H9 (cell line): ENCODE results near the gene EVL. TPM values are rescaled to one million over a fixed set of nuclear protein-coding genes. Genes with fewer than 3 reads are reported as not detected.

ENCODE experiments used
- DNase-seq: peaks from one replicate; pipeline ENCODE4 v3.0.0-alpha.2; 2017
- H2AFZ ChIP-seq: one replicate; pipeline ENCODE4 v1.6.1; 2013; ENCODE audit warnings: mild to moderate bottlenecking, low read length, control low read depth, moderate library complexity
- H2AK5ac ChIP-seq: 2 replicates; pipeline ENCODE4 v1.6.1; 2013; ENCODE audit warnings: low read length, control low read depth, mixed read lengths; ENCODE audit not compliant: insufficient read length
- H2BK120ac ChIP-seq: one replicate; pipeline ENCODE4 v1.6.1; 2013; ENCODE audit warnings: low read depth, mild to moderate bottlenecking, low read length, control low read depth, inconsistent platforms; ENCODE audit not compliant: poor library complexity, severe bottlenecking
- H2BK12ac ChIP-seq: 2 replicates; pipeline ENCODE4 v1.6.1; 2013; ENCODE audit warnings: low read length, control low read depth, mixed read lengths, low read depth; ENCODE audit not compliant: insufficient read length
- H2BK15ac ChIP-seq: 2 replicates; pipeline ENCODE4 v1.6.1; 2013; ENCODE audit warnings: low read depth, low read length, control low read depth
- H2BK20ac ChIP-seq: one replicate; pipeline ENCODE4 v1.6.1; 2013; ENCODE audit warnings: low read depth, mild to moderate bottlenecking, low read length, control low read depth, inconsistent platforms; ENCODE audit not compliant: poor library complexity, severe bottlenecking
- H2BK5ac ChIP-seq: 2 replicates; pipeline ENCODE4 v1.6.1; 2013; ENCODE audit warnings: low read length, control low read depth, mixed read lengths; ENCODE audit not compliant: insufficient read length
- H3K14ac ChIP-seq: 2 replicates; pipeline ENCODE4 v1.6.1; 2013; ENCODE audit warnings: low read length, control low read depth; ENCODE audit not compliant: insufficient read depth
- H3K18ac ChIP-seq: 2 replicates; pipeline ENCODE4 v1.6.1; 2013; ENCODE audit warnings: low read depth, mild to moderate bottlenecking, mixed read lengths, low read length, control low read depth; ENCODE audit not compliant: insufficient read length
- H3K23ac ChIP-seq: 2 replicates; pipeline ENCODE4 v1.6.1; 2013; ENCODE audit warnings: low read length, control low read depth, mixed read lengths, low read depth; ENCODE audit not compliant: insufficient read length
- H3K23me2 ChIP-seq: 2 replicates; pipeline ENCODE4 v1.6.1; 2013; ENCODE audit warnings: low read depth, mild to moderate bottlenecking, mixed read lengths, low read length, control low read depth; ENCODE audit not compliant: insufficient read length, poor library complexity, severe bottlenecking
- H3K27ac ChIP-seq: 2 replicates; pipeline ENCODE4 v1.5.1; 2013; ENCODE audit warnings: low read length, control low read depth, mixed read lengths, low read depth; ENCODE audit not compliant: insufficient read length
- H3K27me3 ChIP-seq: 2 replicates; pipeline ENCODE4 v1.6.1; 2013; ENCODE audit warnings: low read length, control low read depth, inconsistent platforms; ENCODE audit not compliant: insufficient read depth
- H3K4ac ChIP-seq: 2 replicates; pipeline ENCODE4 v1.6.1; 2013; ENCODE audit warnings: low read depth, mild to moderate bottlenecking, control low read depth, inconsistent platforms, low read length, moderate library complexity
- H3K4me1 ChIP-seq: 2 replicates; pipeline ENCODE4 v1.6.1; 2013; ENCODE audit warnings: low read length, control low read depth, inconsistent platforms; ENCODE audit not compliant: insufficient read depth
- H3K4me2 ChIP-seq: 2 replicates; pipeline ENCODE4 v1.6.1; 2013; ENCODE audit warnings: low read length, control low read depth, mixed read lengths; ENCODE audit not compliant: insufficient read length, insufficient read depth
- H3K56ac ChIP-seq: 2 replicates; pipeline ENCODE4 v1.6.1; 2013; ENCODE audit warnings: low read depth, mild to moderate bottlenecking, mixed read lengths, low read length, control low read depth; ENCODE audit not compliant: insufficient read length
- H3K79me1 ChIP-seq: 2 replicates; pipeline ENCODE4 v1.6.1; 2013; ENCODE audit warnings: low read depth, mild to moderate bottlenecking, moderate library complexity, low read length, control low read depth, inconsistent platforms; ENCODE audit not compliant: insufficient read depth, poor library complexity, severe bottlenecking
- H3K79me2 ChIP-seq: 2 replicates; pipeline ENCODE4 v1.6.1; 2013; ENCODE audit warnings: low read length, control low read depth, inconsistent platforms; ENCODE audit not compliant: insufficient read depth
- H3K9ac ChIP-seq: 2 replicates; pipeline ENCODE4 v1.6.1; 2013; ENCODE audit warnings: low read length, control low read depth, mixed read lengths; ENCODE audit not compliant: insufficient read length; ENCODE audit errors: extremely low read depth
- H3K9me3 ChIP-seq: one replicate; pipeline ENCODE4 v1.6.1; 2013; ENCODE audit warnings: low read depth, low read length, inconsistent platforms; ENCODE audit not compliant: control insufficient read depth
- H3T11ph ChIP-seq: one replicate; pipeline ENCODE4 v1.6.1; 2013; ENCODE audit warnings: mild to moderate bottlenecking, low read length, control low read depth, inconsistent platforms
- H4K20me1 ChIP-seq: one replicate; pipeline ENCODE4 v1.6.1; 2013; ENCODE audit not compliant: control insufficient read depth, insufficient read length, insufficient read depth
- H4K5ac ChIP-seq: 2 replicates; pipeline ENCODE4 v1.6.1; 2013; ENCODE audit warnings: low read depth, mild to moderate bottlenecking, mixed read lengths, low read length, control low read depth; ENCODE audit not compliant: insufficient read length
- H4K8ac ChIP-seq: replicated peaks from 2 replicates; pipeline ENCODE4 v1.6.1; 2013; ENCODE audit warnings: low read length, control low read depth, mixed read lengths, low read depth; ENCODE audit not compliant: insufficient read length
- H4K91ac ChIP-seq: 2 replicates; pipeline ENCODE4 v1.6.1; 2013; ENCODE audit warnings: low read depth, mild to moderate bottlenecking, moderate library complexity, mixed read lengths, low read length, control low read depth; ENCODE audit not compliant: insufficient read length
- H3K27ac Mint-ChIP-seq, 3 experiments: 2 replicates in 2 of 3; 3 replicates in 1 of 3; pipeline ENCODE4 v1.8.0; 2020 to 2021; ENCODE audit warnings: mixed read lengths in 3 of 3, mild to moderate bottlenecking in 1 of 3, moderate library complexity in 1 of 3
- H3K27me3 Mint-ChIP-seq: 2 replicates; pipeline ENCODE4 v1.8.0; 2021; ENCODE audit warnings: low read depth, mild to moderate bottlenecking, moderate library complexity, mixed read lengths
- H3K36me3 Mint-ChIP-seq, 3 experiments: 2 replicates in 2 of 3; 3 replicates in 1 of 3; pipeline ENCODE4 v1.8.0; 2020 to 2021; ENCODE audit warnings: low read depth in 3 of 3, mixed read lengths in 3 of 3; ENCODE audit not compliant: insufficient read depth in 1 of 3
- H3K4me1 Mint-ChIP-seq, 2 experiments: 2 replicates each; pipeline ENCODE4 v1.8.0; 2020; ENCODE audit warnings: mixed read lengths in 2 of 2
- H3K4me3 Mint-ChIP-seq, 2 experiments: 2 replicates in 1 of 2; 3 replicates in 1 of 2; pipeline ENCODE4 v1.8.0; 2020 to 2021; ENCODE audit warnings: mild to moderate bottlenecking in 2 of 2, mixed read lengths in 2 of 2, moderate library complexity in 1 of 2
- H3K9me3 Mint-ChIP-seq, 2 experiments: 2 replicates in 1 of 2; 3 replicates in 1 of 2; pipeline ENCODE4 v1.8.0; 2020; ENCODE audit warnings: mild to moderate bottlenecking in 2 of 2, mixed read lengths in 2 of 2, moderate library complexity in 1 of 2
- CTCF ChIP-seq: fragments of 200-600 bp; sonication (generic); conservative IDR thresholded peaks from 3 replicates; pipeline ENCODE4 v1.8.0; 2021; ENCODE audit warnings: antibody characterized with exemption, mild to moderate bottlenecking
- WGBS: extraction: QIAGEN DNeasy Blood & Tissue Kit; methylation state at CpG from one replicate; pipeline ENCODE4 v1.1.7; 2013; ENCODE audit warnings: missing lambda C conversion rate, low lambda C conversion rate, mixed read lengths; ENCODE audit not compliant: insufficient read length; ENCODE audit errors: extremely low coverage; 5-methylcytosine and 5-hydroxymethylcytosine counted together
- total RNA-seq: library from RNA; stranded (reverse); gene quantifications from 2 replicates; pipeline ENCODE4 v1.2.1, GENCODE V29; 2021

EVL gene
- total RNA-seq, 1 experiment from 2014 or later: 53.2 TPM

GRCh38 chr14:100119251-100119650, 54.0 kb downstream of the EVL start:
- Histone ChIP-seq H3K4me1 (no peaks in the 10 kb centered on the region), H3K79me2 (no peaks in the 10 kb centered on the region), H2BK120ac (no peak overlapping the region), H3K4me2 (no peak overlapping the region), H2AFZ (no peak overlapping the region), H2BK5ac (no peak overlapping the region), H4K20me1 (peaks cover 2% of the 10 kb centered on the region), H2BK15ac (no peak overlapping the region), H4K91ac (no peak overlapping the region), H3K14ac (no peak overlapping the region), H3K27me3 (no peaks in the 10 kb centered on the region), H4K8ac (no peak overlapping the region), H3K56ac (no peak overlapping the region), H3K9ac (no peak overlapping the region), H2BK12ac (no peak overlapping the region), H2AK5ac (no peak overlapping the region), H3K4ac (no peak overlapping the region), H3K23me2 (no peaks in the 10 kb centered on the region), H3K23ac (no peak overlapping the region), H3K9me3 (no peaks in the 10 kb centered on the region), H4K5ac (no peak overlapping the region), H2BK20ac (no peak overlapping the region), H3T11ph (no peak overlapping the region), H3K27ac (no peak overlapping the region), H3K79me1 (no peaks in the 10 kb centered on the region), H3K18ac (no peak overlapping the region)
- Mint-ChIP-seq H3K36me3 (no peaks in the 10 kb centered on the region), H3K27ac (no peak overlapping the region; a peak in 1 of 7 replicates), H3K4me3 (no peak overlapping the region), H3K9me3 (no peaks in the 10 kb centered on the region), H3K4me1 (peaks cover 7% of the 10 kb centered on the region in 2 experiments), H3K27me3 (no peaks in the 10 kb centered on the region)
- WGBS: no CpG with 5 or more reads among the region's 8 CpGs
- no peak for DNase-seq
- no peak for TF ChIP-seq CTCF
